Endothelial cell of umbilical vein (primary cell): ENCODE data around the gene ELOVL4.

Source experiments
- CTCF ChIP-seq, 2 donors: IDR thresholded peaks; 1 replicate in 1 of 2; 2 replicates in 1 of 2; pipeline ENCODE4 v1.5.1; 2011; ENCODE audit warnings: low read length in 2 of 2, mild to moderate bottlenecking in 2 of 2, moderate library complexity in 2 of 2, control low read depth in 1 of 2, inconsistent platforms in 1 of 2, low read depth in 1 of 2; ENCODE audit not compliant: insufficient read depth in 1 of 2; ENCODE audit errors: extremely low read depth in 1 of 2
- FOS ChIP-seq: IDR thresholded peaks from 2 replicates; pipeline ENCODE4 v1.6.1; 2011; ENCODE audit warnings: mild to moderate bottlenecking, low read length, moderate library complexity, borderline replicate concordance; ENCODE audit not compliant: insufficient read depth
- POLR2AphosphoS5 ChIP-seq: IDR thresholded peaks from 2 replicates; pipeline ENCODE4 v1.6.1; 2012; ENCODE audit warnings: low read depth, mild to moderate bottlenecking, control low read depth, low read length, moderate library complexity; ENCODE audit not compliant: insufficient read depth

- TF ChIP-seq POLR2AphosphoS5 (no peak), FOS (no peak), CTCF (IDR thresholded peaks at IDR 0.05; ENCODE audit: extremely low read depth in 1 of 2, insufficient read depth in 1 of 2, low read depth in 1 of 2, low read length in 2 of 2) (no peak)
Measured at GRCh38 chr6:79869184-79869583, 78.2 kb downstream of the ELOVL4 start.
